Gastrocnemius medialis (tissue), 4 donors: Measurements from ENCODE around the gene NEDD1.

Experiments used
- POLR2A ChIP-seq, 2 donors: fragments of 450-650 bp; IDR thresholded peaks; one replicate each; pipeline ENCODE4 v1.6.1; 2017; ENCODE audit warnings: antibody characterized with exemption in 2 of 2, mild to moderate bottlenecking in 2 of 2, moderate library complexity in 2 of 2
- TF ChIP-seq, protein P1 (sequence below), 5 experiments: fragments of 450-650 bp in 3 of 5; fragments of 200-600 bp in 2 of 5; sonication (generic) in 2 of 5; IDR thresholded peaks in 4 of 5; conservative IDR thresholded peaks in 1 of 5; 1 replicate in 4 of 5; 2 replicates in 1 of 5; pipeline ENCODE4 v1.5.1; 2016 to 2019; ENCODE audit warnings: antibody characterized with exemption in 5 of 5, mild to moderate bottlenecking in 3 of 5, moderate library complexity in 3 of 5

DNA sequence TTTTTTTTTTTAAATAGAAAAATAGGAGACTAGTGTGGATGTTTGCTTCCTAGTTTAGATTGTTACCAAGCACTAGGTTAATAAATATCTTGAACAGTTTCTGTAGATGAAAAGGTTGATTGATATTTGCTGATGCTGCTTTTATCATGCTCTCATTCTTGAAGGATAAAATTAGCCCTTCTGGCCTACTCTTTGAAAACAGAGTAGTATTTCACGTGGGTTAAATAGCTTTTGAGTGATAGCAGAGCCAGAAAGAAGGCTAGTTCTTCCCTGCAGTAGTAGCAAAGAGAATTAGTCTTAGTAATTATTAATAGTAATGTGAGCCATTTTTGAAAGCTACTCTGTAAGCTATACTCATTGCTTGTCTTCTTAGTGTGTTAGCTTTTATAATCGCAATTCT, 5.2 kb downstream of the NEDD1 start:
- TF ChIP-seq, protein P1, sequence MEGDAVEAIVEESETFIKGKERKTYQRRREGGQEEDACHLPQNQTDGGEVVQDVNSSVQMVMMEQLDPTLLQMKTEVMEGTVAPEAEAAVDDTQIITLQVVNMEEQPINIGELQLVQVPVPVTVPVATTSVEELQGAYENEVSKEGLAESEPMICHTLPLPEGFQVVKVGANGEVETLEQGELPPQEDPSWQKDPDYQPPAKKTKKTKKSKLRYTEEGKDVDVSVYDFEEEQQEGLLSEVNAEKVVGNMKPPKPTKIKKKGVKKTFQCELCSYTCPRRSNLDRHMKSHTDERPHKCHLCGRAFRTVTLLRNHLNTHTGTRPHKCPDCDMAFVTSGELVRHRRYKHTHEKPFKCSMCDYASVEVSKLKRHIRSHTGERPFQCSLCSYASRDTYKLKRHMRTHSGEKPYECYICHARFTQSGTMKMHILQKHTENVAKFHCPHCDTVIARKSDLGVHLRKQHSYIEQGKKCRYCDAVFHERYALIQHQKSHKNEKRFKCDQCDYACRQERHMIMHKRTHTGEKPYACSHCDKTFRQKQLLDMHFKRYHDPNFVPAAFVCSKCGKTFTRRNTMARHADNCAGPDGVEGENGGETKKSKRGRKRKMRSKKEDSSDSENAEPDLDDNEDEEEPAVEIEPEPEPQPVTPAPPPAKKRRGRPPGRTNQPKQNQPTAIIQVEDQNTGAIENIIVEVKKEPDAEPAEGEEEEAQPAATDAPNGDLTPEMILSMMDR (IDR thresholded peaks at IDR 0.05 in 4 of 5, conservative IDR thresholded peaks at IDR 0.05 in 1 of 5), result no peak
- TF ChIP-seq POLR2A (IDR thresholded peaks at IDR 0.05), result no peak
